Measurements from ENCODE around the gene FOXP1. TPM values are rescaled to one million over a fixed set of nuclear protein-coding genes. Genes with fewer than 3 reads are reported as not detected.

Gene FOXP1
- total RNA-seq, 1 experiment from 2014 or later, result 75.3 TPM

DNA sequence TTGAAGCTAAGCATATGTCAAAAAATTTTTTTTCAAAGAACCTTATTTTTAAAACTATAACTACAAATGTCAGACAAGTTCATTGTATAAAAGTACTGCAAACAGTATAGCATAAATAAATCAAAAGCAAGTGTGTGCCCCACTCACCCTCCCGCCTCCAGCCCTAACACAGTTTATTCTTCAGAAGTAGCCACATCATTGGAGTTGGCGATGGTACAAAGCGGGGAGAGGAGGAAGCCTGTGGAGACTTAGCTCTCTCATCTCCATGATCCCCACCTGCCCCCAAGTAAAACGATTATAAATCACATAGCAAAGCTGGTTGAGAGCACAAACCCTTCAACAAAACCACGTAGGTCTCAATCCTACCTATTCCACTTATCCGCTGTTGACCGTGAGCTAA, 33.6 kb downstream of the FOXP1 start:
- Mint-ChIP-seq H3K27ac (no peak overlapping the region), H3K27me3 (ENCODE audit: low read depth) (no peaks in the 10 kb centered on the region), H3K36me3 (ENCODE audit: insufficient read depth in 1 of 3, low read depth in 3 of 3) (no peaks in the 10 kb centered on the region), H3K9me3 (no peaks in the 10 kb centered on the region), H3K4me1 (no peaks in the 10 kb centered on the region), H3K4me3 (no peak overlapping the region)
- Histone ChIP-seq H3K56ac (ENCODE audit: insufficient read length, low read depth, low read length) (no peak overlapping the region), H3K18ac (ENCODE audit: insufficient read length, low read depth, low read length) (no peak overlapping the region), H2BK15ac (ENCODE audit: low read depth, low read length) (no peak overlapping the region), H3K4ac (ENCODE audit: low read depth, low read length) (no peak overlapping the region), H3K79me2 (ENCODE audit: insufficient read depth, low read length) (no peaks in the 10 kb centered on the region), H2BK12ac (ENCODE audit: insufficient read length, low read depth, low read length) (no peak overlapping the region), H2AFZ (ENCODE audit: low read length) (no peak overlapping the region), H3K23ac (ENCODE audit: insufficient read length, low read depth, low read length) (no peak overlapping the region), H4K91ac (ENCODE audit: insufficient read length, low read depth, low read length) (no peak overlapping the region), H2BK120ac (ENCODE audit: low read depth, low read length, poor library complexity, severe bottlenecking) (no peak overlapping the region), H3K79me1 (ENCODE audit: insufficient read depth, low read depth, low read length, poor library complexity, severe bottlenecking) (no peaks in the 10 kb centered on the region), H3K4me1 (ENCODE audit: insufficient read depth, low read length) (no peaks in the 10 kb centered on the region), H4K20me1 (ENCODE audit: control insufficient read depth, insufficient read depth, insufficient read length) (no peaks in the 10 kb centered on the region), H3K14ac (ENCODE audit: insufficient read depth, low read length) (no peak overlapping the region), H4K5ac (ENCODE audit: insufficient read length, low read depth, low read length) (no peak overlapping the region), H2BK20ac (ENCODE audit: low read depth, low read length, poor library complexity, severe bottlenecking) (no peak overlapping the region), H3K27me3 (ENCODE audit: insufficient read depth, low read length) (no peaks in the 10 kb centered on the region), H2BK5ac (ENCODE audit: insufficient read length, low read length) (no peak overlapping the region), H3K4me2 (ENCODE audit: insufficient read depth, insufficient read length, low read length) (no peak overlapping the region), H3T11ph (ENCODE audit: low read length) (no peak overlapping the region), H4K8ac (replicated peaks; ENCODE audit: insufficient read length, low read depth, low read length) (no peak overlapping the region), H3K9ac (ENCODE audit: extremely low read depth, insufficient read length, low read length) (no peak overlapping the region), H3K27ac (ENCODE audit: insufficient read length, low read depth, low read length) (no peak overlapping the region), H2AK5ac (ENCODE audit: insufficient read length, low read length) (no peak overlapping the region), H3K23me2 (ENCODE audit: insufficient read length, low read depth, low read length, poor library complexity, severe bottlenecking) (no peaks in the 10 kb centered on the region), H3K9me3 (ENCODE audit: control insufficient read depth, low read depth, low read length) (no peaks in the 10 kb centered on the region)
- TF ChIP-seq, protein P1, sequence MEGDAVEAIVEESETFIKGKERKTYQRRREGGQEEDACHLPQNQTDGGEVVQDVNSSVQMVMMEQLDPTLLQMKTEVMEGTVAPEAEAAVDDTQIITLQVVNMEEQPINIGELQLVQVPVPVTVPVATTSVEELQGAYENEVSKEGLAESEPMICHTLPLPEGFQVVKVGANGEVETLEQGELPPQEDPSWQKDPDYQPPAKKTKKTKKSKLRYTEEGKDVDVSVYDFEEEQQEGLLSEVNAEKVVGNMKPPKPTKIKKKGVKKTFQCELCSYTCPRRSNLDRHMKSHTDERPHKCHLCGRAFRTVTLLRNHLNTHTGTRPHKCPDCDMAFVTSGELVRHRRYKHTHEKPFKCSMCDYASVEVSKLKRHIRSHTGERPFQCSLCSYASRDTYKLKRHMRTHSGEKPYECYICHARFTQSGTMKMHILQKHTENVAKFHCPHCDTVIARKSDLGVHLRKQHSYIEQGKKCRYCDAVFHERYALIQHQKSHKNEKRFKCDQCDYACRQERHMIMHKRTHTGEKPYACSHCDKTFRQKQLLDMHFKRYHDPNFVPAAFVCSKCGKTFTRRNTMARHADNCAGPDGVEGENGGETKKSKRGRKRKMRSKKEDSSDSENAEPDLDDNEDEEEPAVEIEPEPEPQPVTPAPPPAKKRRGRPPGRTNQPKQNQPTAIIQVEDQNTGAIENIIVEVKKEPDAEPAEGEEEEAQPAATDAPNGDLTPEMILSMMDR (conservative IDR thresholded peaks at IDR 0.05), result no peak
- no peak for DNase-seq
- WGBS (ENCODE audit: extremely low coverage, insufficient read length, low lambda C conversion rate), result no CpG with 5 or more reads among the region's 7 CpGs

Measured in H9 (cell line).